Esophagus squamous epithelium (tissue), 5 donors: ENCODE results near the gene SLC30A7. TPM values are rescaled to one million over a fixed set of nuclear protein-coding genes. Genes with fewer than 3 reads are reported as not detected.
"Not testable (repeated sequence)": the region's sequence is repeated elsewhere in the genome, so short reads cannot be mapped to it uniquely, and the experiment has no call there.

Experiments
- DNase-seq: peaks from one replicate; lab custom pipeline; 2025; lab: John Stamatoyannopoulos, UW
- H3K27ac ChIP-seq, 4 donors: fragments of 200-600 bp; sonication (generic); one replicate each; pipeline ENCODE4 v1.5.1; 2016 to 2019; ENCODE audit warnings: mild to moderate bottlenecking in 1 of 4
- H3K27me3 ChIP-seq, 4 donors: fragments of 200-600 bp; sonication (generic); 1 replicate in 3 of 4; 2 replicates in 1 of 4; pipeline versions ENCODE4 v1.5.1 to v1.6.0; 2017 to 2021; ENCODE audit warnings: antibody characterized with exemption in 1 of 4
- H3K36me3 ChIP-seq, 3 donors: fragments of 200-600 bp; sonication (generic); one replicate each; pipeline ENCODE4 v1.5.1; 2016 to 2019
- H3K4me1 ChIP-seq, 3 donors: fragments of 200-600 bp; sonication (generic); one replicate each; pipeline ENCODE4 v1.5.1; 2017 to 2019
- H3K4me3 ChIP-seq, 4 donors: fragments of 200-600 bp; sonication (generic); 1 replicate in 3 of 4; 2 replicates in 1 of 4; pipeline ENCODE4 v1.5.1; 2016 to 2019; ENCODE audit warnings: mild to moderate bottlenecking in 2 of 4, moderate library complexity in 1 of 4
- H3K9me3 ChIP-seq, 3 donors: fragments of 200-600 bp; sonication (generic); one replicate each; pipeline ENCODE4 v1.5.1; 2016 to 2019
- CTCF ChIP-seq, 6 experiments: fragments of 450-650 bp in 4 of 6; fragments of 200-600 bp in 2 of 6; sonication (generic) in 2 of 6; IDR thresholded peaks; one replicate each; pipeline ENCODE4 v1.5.1; 2016 to 2019; ENCODE audit warnings: antibody characterized with exemption in 6 of 6, mild to moderate bottlenecking in 4 of 6, moderate library complexity in 4 of 6
- POLR2A ChIP-seq, 4 donors: fragments of 450-650 bp; IDR thresholded peaks; one replicate each; pipeline ENCODE4 v1.6.1; 2017; ENCODE audit warnings: antibody characterized with exemption in 4 of 4, mild to moderate bottlenecking in 4 of 4, moderate library complexity in 3 of 4
- WGBS, 2 donors: methylation state at CpG; one replicate each; pipeline ENCODE4 v1.1.5; 2018; 5-methylcytosine and 5-hydroxymethylcytosine counted together
- intact Hi-C: fragments of 100-400 bp; cut with DNase I; formaldehyde crosslinking; loops from one replicate; pipeline ENCODE4 v1.15.0; 2022
- total RNA-seq, 4 donors: library from RNA; depleted of rRNA; stranded (reverse); fragments of >200 nt; gene quantifications; one replicate each; pipeline ENCODE4 v1.1.0, GENCODE V29; 2016
- donor health status: DM: yes; HTN: yes; CAD: no.

Gene SLC30A7
- total RNA-seq, 4 donors from 2014 or later: 9.0 to 22.1 (median 16.5) TPM

- TF ChIP-seq CTCF (IDR thresholded peaks at IDR 0.05): no peak
- TF ChIP-seq POLR2A (IDR thresholded peaks at IDR 0.05): no peak
- no peaks in the 10 kb centered on the region for H3K9me3 ChIP-seq
- DNase-seq: no peak
- no peaks in the 10 kb centered on the region for H3K4me1 ChIP-seq
- intact Hi-C loops: no loop called here
- WGBS, 2 donors: 71 to 75% methylated on average over 2 of the region's 2 CpGs
- H3K27me3 ChIP-seq: no peaks in the 10 kb centered on the region
- H3K4me3 ChIP-seq: no peak overlapping the region
- H3K36me3 ChIP-seq: peaks cover 0 to 49% (median 0%) of the 10 kb centered on the region in 3 donors
- H3K27ac ChIP-seq: no peak overlapping the region
Observed at GRCh38 chr1:100942304-100943046, 46.6 kb downstream of the SLC30A7 start.

DNA sequence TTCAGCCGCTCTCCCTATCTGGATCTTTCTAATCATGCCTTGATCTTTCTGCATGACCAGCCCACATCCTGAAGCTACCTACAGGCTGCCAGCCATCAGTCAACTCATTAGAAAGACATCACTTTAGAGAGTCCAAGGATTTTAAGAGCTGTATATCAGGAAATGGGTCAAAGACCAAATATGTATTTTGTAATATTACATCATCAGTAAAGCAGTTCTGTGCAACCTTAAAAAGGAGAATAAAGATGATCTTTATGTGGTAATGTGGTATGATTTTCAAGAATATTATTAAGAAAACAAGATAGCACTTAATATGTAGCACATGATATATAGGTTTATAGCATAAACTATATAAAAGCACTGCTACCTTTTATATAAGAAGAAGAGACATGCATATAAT is 47.6 kb downstream of the SLC30A7 start:
- intact Hi-C loops: no loop called here
- Histone ChIP-seq H3K9me3 (no peaks in the 10 kb centered on the region), H3K27me3 (no peaks in the 10 kb centered on the region), H3K27ac (no peak overlapping the region), H3K36me3 (peaks cover 0 to 38% (median 0%) of the 10 kb centered on the region in 3 donors), H3K4me3 (no peak overlapping the region), H3K4me1 (peaks cover 0 to 2% (median 0%) of the 10 kb centered on the region in 3 donors)
- TF ChIP-seq CTCF (IDR thresholded peaks at IDR 0.05): no peak
- TF ChIP-seq POLR2A (IDR thresholded peaks at IDR 0.05): no peak
- 81 to 100% methylated on average over 1 of the region's 1 CpG for WGBS, 2 donors
- no peak for DNase-seq

- intact Hi-C loops, DNase-seq, H3K27ac ChIP-seq, H3K9me3 ChIP-seq, H3K4me3 ChIP-seq, H3K27me3 ChIP-seq: not testable (repeated sequence)
- WGBS, 2 donors: 92 to 96% methylated on average over 3 of the region's 3 CpGs
- H3K36me3 ChIP-seq: peaks cover 0 to 24% (median 0%) of the 10 kb centered on the region in 3 donors
- H3K4me1 ChIP-seq: peaks cover 11 to 27% (median 21%) of the 10 kb centered on the region in 3 donors
Observed at GRCh38 chr1:100946064-100946463, 50.2 kb downstream of the SLC30A7 start.

DNA sequence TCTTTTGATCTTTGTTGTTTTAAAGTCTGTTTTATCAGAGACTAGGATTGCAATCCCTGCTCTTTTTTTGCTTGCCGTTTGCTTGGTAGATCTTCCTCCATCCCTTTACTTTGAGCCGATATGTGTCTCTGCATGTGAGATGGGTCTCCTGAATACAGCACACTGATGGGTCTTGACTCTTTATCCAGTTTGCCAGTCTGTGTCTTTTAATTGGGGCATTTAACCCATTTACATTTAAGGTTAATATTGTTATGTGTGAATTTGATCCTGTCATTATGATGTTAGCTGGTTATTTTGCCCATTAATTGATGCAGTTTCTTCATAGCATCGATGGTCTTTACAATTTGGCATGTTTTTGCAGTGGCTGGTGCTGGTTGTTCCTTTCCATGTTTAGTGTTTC is 51.9 kb downstream of the SLC30A7 start:
- H3K27ac ChIP-seq, DNase-seq, H3K27me3 ChIP-seq, intact Hi-C loops, H3K9me3 ChIP-seq, H3K4me3 ChIP-seq: not testable (repeated sequence)
- H3K36me3 ChIP-seq: peaks cover 0 to 19% (median 0%) of the 10 kb centered on the region in 3 donors
- H3K4me1 ChIP-seq: peaks cover 11 to 27% (median 21%) of the 10 kb centered on the region in 3 donors
- WGBS, 2 donors: 97 to 100% methylated on average over 3 of the region's 3 CpGs

DNA sequence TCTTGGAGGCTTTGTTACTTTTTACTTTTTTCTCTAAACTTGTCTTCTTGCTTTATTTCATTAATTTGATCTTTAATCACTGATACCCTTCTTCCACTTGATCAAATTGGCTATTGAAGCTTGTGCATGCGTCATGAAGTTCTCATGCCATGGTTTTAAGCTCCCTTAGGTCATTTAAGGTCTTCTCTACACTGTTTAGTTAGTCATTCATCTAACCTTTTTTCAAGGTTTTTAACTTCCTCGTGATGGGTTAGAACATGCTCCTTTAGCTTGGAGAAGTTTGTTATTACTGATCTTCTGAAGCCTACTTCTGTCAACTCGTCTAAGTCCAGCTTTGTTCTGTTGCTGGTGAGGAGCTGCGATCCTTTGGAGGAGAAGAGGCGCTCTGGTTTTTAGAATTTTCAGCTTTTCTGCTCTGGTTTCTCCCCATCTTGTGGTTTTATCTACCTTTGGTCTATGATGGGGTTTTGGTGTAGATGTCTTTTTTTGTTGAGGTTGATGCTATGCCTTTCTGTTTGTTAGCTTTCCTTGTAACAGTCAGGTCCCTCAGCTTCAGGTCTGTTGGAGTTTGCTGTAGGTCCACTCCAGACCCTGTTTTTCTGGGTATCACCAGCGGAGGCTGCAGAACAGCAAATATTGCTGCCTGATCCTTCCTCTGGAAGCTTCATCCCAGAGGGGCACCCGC is 53.0 kb downstream of the SLC30A7 start:
- not testable (repeated sequence) for DNase-seq
- H3K27ac ChIP-seq: peak overlapping the region; percentile 35 to 63 (median 58)

GRCh38 chr1:100949515-100950158 is 53.7 kb downstream of the SLC30A7 start:
- DNase-seq: peak; percentile 26
- H3K4me1 ChIP-seq: peaks cover 11 to 42% (median 21%) of the 10 kb centered on the region in 3 donors
- peak overlapping the region in 1 of 4 donors; percentile 34 for H3K4me3 ChIP-seq
- peaks cover 0 to 12% (median 0%) of the 10 kb centered on the region in 3 donors for H3K36me3 ChIP-seq
- H3K9me3 ChIP-seq, H3K27me3 ChIP-seq, intact Hi-C loops: not testable (repeated sequence)
- H3K27ac ChIP-seq: peak overlapping the region; percentile 35 to 63 (median 58)
- WGBS, 2 donors: 56 to 63% methylated on average over 7 to 8 of the region's 9 CpGs

More for the DNA sequence above, 53.0 kb downstream of the SLC30A7 start:
- peaks cover 11 to 34% (median 21%) of the 10 kb centered on the region in 3 donors for H3K4me1 ChIP-seq
- 57 to 70% methylated on average over 5 to 6 of the region's 7 CpGs for WGBS, 2 donors
- H3K9me3 ChIP-seq, intact Hi-C loops, H3K27me3 ChIP-seq: not testable (repeated sequence)
- H3K36me3 ChIP-seq: peaks cover 0 to 12% (median 0%) of the 10 kb centered on the region in 3 donors
- H3K4me3 ChIP-seq: peak overlapping the region in 1 of 4 donors; percentile 34
